ENCODE measurements around the gene THY1.
A peak's percentile ranks its signal among the peaks of the same experiment; 100 is the strongest.
"Not testable (repeated sequence)": the region's sequence is repeated elsewhere in the genome, so short reads cannot be mapped to it uniquely, and the experiment has no call there.

The THY1 gene

DNA sequence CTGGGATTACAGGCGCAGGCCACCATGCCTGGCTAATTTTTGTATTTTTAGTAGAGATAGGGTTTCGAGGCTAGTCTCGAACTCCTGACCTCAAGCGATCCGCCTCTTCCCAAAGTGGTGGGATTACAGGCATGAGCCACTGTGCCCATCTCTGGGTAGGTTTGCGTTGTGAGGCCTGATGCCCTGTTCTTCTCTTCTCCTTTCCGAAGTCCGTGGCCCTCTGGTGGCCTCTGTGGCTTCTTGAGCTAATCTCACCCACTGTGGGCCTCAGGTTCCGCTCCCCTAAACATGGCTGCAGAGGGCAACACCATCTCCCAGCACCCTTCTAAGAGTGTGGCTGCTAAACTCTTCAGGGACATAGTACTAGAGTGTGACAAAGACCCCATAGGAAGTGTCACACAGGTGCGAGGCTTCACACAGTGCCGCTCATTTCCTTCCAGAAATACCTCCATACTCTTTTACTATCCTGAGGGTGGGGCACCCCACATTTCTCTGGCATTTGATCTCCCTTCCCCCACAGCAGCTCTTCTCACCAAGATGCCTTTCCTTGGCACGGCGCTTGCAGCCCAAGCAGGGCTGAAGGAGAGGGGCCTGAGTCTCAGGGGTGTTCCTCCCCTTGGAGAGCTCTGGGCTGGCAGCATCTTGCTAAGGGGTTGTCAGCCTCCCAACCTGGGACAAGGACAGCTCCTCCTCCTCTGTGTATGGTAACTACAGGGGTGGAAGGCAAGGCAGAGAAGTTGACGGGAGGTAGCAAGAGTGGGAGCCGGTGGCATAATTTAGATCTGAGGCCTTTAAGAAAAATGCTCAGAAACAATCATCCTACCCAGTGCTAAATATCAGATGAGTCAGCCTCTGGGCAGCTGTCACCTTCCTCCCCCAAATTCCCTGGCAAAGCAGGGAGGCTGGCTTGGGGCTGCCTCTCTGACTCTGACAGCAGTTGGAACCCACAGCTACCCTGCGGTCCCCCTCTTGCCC, 6.1 kb downstream of the THY1 start:
- H3K27ac ChIP-seq (ENCODE audit: low read depth, low read length) = peak overlapping the region; percentile 43
- H3K4me1 ChIP-seq (ENCODE audit: control insufficient read depth, insufficient read depth, low read length) = peaks cover 32% of the 10 kb centered on the region
- peaks cover 36% of the 10 kb centered on the region for H3K36me3 ChIP-seq (ENCODE audit: control insufficient read depth, insufficient read depth, low read length)
- H3K9me3 ChIP-seq (ENCODE audit: control insufficient read depth, insufficient read depth, low read length) = no peaks in the 10 kb centered on the region
- no peak overlapping the region for H3K9ac ChIP-seq (ENCODE audit: low read depth, low read length)
- H3K27me3 ChIP-seq (ENCODE audit: control insufficient read depth, insufficient read depth, low read length) = no peaks in the 10 kb centered on the region
- no peak overlapping the region for H3K4me3 ChIP-seq (ENCODE audit: low read depth, low read length)

DNA sequence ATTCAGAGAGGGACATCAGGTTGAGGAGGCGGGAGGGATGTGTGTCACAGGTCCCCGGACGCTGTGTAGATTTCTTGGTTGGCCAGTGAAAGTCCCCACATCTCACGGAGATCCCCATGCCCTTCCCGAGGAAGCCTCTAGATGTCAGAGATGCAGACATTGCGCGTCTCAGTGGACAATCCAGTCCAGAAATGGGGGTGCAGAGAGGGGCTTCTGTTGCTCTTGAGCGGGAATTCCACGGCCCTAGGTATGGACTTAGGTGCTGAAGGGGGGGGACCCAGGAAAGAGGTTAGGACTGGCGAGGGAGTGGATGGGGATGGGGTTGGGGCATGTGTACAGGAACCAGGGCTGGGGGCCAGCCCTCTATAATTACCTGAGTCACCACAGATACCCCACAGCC, 7.0 kb downstream of the THY1 start:
- no peak overlapping the region for H3K27ac ChIP-seq (ENCODE audit: low read depth, low read length)
- no peak overlapping the region for H3K9ac ChIP-seq (ENCODE audit: low read depth, low read length)
- no peaks in the 10 kb centered on the region for H3K27me3 ChIP-seq (ENCODE audit: control insufficient read depth, insufficient read depth, low read length)
- H3K9me3 ChIP-seq (ENCODE audit: control insufficient read depth, insufficient read depth, low read length) = no peaks in the 10 kb centered on the region
- peaks cover 34% of the 10 kb centered on the region for H3K36me3 ChIP-seq (ENCODE audit: control insufficient read depth, insufficient read depth, low read length)
- H3K4me1 ChIP-seq (ENCODE audit: control insufficient read depth, insufficient read depth, low read length) = peaks cover 25% of the 10 kb centered on the region
- H3K4me3 ChIP-seq (ENCODE audit: low read depth, low read length) = no peak overlapping the region

DNA sequence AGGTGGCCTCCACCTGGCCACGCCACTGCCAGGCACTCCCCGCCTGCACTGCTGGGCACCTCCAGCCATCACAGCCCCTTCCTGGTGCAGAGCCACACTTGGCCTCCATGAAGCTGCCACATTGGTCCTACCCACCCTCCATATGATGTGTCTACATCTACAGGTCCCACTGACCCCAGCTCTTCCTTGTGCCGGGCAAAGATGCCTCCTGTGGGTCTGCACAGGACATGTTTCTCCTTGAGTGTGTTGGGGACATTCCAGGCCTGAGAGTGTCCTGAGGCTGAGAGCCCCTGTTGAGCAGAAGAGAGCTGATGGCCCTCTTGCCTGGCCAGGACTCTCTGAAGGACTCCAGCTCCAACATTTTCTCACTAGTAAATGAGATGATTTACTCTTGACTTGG, 7.5 kb downstream of the THY1 start:
- Histone ChIP-seq H3K36me3 (ENCODE audit: control insufficient read depth, insufficient read depth, low read length) (peaks cover 30% of the 10 kb centered on the region), H3K9ac (ENCODE audit: low read depth, low read length) (no peak overlapping the region), H3K4me3 (ENCODE audit: low read depth, low read length) (no peak overlapping the region), H3K4me1 (ENCODE audit: control insufficient read depth, insufficient read depth, low read length) (peaks cover 20% of the 10 kb centered on the region), H3K27me3 (ENCODE audit: control insufficient read depth, insufficient read depth, low read length) (no peaks in the 10 kb centered on the region), H3K9me3 (ENCODE audit: control insufficient read depth, insufficient read depth, low read length) (no peaks in the 10 kb centered on the region), H3K27ac (ENCODE audit: low read depth, low read length) (no peak overlapping the region)

DNA sequence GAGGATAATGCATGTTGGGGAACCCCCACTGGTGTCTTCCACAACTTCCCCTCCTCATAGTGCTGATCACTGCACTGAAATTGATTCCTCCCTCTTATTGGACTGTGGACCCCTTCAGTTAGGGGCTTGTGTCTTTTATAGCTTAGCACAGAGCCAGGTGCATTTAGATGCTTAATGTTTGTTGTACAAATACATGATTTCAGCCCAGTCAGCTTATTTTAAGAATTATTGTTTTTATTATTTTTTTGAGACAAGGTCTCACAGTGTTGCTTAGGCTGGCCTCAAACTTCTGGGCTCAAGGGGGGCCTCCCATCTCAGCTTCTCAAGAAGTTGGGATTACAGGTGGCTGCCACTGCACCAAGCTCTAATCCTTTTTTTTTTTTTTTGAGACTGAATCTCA, 8.2 kb downstream of the THY1 start:
- Histone ChIP-seq H3K9me3 (ENCODE audit: control insufficient read depth, insufficient read depth, low read length) (no peaks in the 10 kb centered on the region), H3K4me1 (ENCODE audit: control insufficient read depth, insufficient read depth, low read length) (peaks cover 13% of the 10 kb centered on the region), H3K27me3 (ENCODE audit: control insufficient read depth, insufficient read depth, low read length) (no peaks in the 10 kb centered on the region), H3K27ac (ENCODE audit: low read depth, low read length) (no peak overlapping the region), H3K9ac (ENCODE audit: low read depth, low read length) (no peak overlapping the region), H3K4me3 (ENCODE audit: low read depth, low read length) (no peak overlapping the region), H3K36me3 (ENCODE audit: control insufficient read depth, insufficient read depth, low read length) (peaks cover 22% of the 10 kb centered on the region)

DNA sequence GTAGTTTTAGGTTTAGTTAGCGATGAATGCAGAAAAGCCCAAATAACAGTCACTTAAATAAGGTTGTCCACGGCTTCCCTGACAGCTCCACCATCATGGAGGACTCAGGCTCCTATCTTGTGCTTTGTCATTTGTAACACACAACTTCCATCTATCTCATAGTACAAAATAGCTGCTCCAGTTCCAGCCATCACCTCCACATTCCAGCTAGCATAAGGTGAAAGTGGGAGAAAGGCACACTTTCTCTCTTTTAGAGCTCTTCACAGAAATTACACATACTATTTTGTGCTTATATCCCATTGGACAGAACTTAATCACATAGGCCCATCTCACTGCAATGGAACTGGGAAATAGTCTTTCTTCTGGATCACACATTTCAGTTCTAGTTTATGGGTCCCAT, 8.7 kb downstream of the THY1 start:
- H3K27ac ChIP-seq (ENCODE audit: low read depth, low read length) = no peak overlapping the region
- no peak overlapping the region for H3K9ac ChIP-seq (ENCODE audit: low read depth, low read length)
- no peak overlapping the region for H3K4me3 ChIP-seq (ENCODE audit: low read depth, low read length)
- no peaks in the 10 kb centered on the region for H3K9me3 ChIP-seq (ENCODE audit: control insufficient read depth, insufficient read depth, low read length)
- peaks cover 18% of the 10 kb centered on the region for H3K36me3 ChIP-seq (ENCODE audit: control insufficient read depth, insufficient read depth, low read length)
- H3K27me3 ChIP-seq (ENCODE audit: control insufficient read depth, insufficient read depth, low read length) = no peaks in the 10 kb centered on the region
- H3K4me1 ChIP-seq (ENCODE audit: control insufficient read depth, insufficient read depth, low read length) = peaks cover 13% of the 10 kb centered on the region

DNA sequence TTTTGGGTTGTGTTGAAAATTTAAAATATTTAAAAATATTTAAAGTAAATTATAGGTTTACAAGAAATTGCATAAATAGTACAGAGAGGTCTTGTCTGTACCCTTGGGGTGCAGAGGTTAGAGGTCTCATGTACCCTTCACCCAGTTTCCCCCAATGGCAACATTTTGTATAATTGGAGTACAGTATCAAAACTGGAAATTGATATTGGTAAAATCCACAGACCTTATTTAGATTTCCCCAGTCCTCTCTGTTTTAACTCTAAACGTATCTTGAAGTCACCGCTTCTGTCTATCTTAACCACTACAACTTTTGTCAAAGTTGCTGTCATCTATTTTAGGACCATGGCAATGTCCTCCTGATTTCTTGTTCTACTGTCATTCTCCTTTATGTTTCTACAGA, 10.9 kb downstream of the THY1 start:
- no peak overlapping the region for H3K4me3 ChIP-seq (ENCODE audit: low read depth, low read length)
- no peaks in the 10 kb centered on the region for H3K9me3 ChIP-seq (ENCODE audit: control insufficient read depth, insufficient read depth, low read length)
- H3K9ac ChIP-seq (ENCODE audit: low read depth, low read length) = no peak overlapping the region
- no peak overlapping the region for H3K27ac ChIP-seq (ENCODE audit: low read depth, low read length)
- H3K27me3 ChIP-seq (ENCODE audit: control insufficient read depth, insufficient read depth, low read length) = no peaks in the 10 kb centered on the region
- H3K36me3 ChIP-seq (ENCODE audit: control insufficient read depth, insufficient read depth, low read length) = no peaks in the 10 kb centered on the region
- H3K4me1 ChIP-seq (ENCODE audit: control insufficient read depth, insufficient read depth, low read length) = peaks cover 2% of the 10 kb centered on the region; the same call in 1 of the 2 replicates

DNA sequence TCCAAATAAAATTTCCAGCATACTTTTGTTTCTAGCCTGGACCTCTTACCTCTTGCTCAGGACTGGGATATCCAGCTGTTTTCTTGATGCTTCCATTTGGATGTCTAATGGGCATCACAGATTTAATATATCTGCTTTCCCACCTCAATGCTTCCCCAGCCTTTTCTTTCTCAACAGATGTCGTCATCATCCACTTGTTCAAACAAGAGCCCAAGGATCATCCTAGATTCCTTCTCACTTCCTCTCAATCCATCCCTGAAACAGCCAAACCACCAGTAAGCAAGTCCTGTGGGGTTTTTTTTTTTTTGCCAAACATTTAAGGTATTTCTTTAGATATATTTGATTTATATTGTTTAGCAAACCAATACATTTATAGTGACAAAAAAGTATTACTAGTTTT, 12.5 kb downstream of the THY1 start:
- no peaks in the 10 kb centered on the region for H3K27me3 ChIP-seq (ENCODE audit: control insufficient read depth, insufficient read depth, low read length)
- H3K9me3 ChIP-seq (ENCODE audit: control insufficient read depth, insufficient read depth, low read length) = no peaks in the 10 kb centered on the region
- no peaks in the 10 kb centered on the region for H3K4me1 ChIP-seq (ENCODE audit: control insufficient read depth, insufficient read depth, low read length)
- H3K9ac ChIP-seq (ENCODE audit: low read depth, low read length) = no peak overlapping the region
- no peak overlapping the region for H3K27ac ChIP-seq (ENCODE audit: low read depth, low read length)
- no peaks in the 10 kb centered on the region for H3K36me3 ChIP-seq (ENCODE audit: control insufficient read depth, insufficient read depth, low read length)
- H3K4me3 ChIP-seq (ENCODE audit: low read depth, low read length) = no peak overlapping the region

DNA sequence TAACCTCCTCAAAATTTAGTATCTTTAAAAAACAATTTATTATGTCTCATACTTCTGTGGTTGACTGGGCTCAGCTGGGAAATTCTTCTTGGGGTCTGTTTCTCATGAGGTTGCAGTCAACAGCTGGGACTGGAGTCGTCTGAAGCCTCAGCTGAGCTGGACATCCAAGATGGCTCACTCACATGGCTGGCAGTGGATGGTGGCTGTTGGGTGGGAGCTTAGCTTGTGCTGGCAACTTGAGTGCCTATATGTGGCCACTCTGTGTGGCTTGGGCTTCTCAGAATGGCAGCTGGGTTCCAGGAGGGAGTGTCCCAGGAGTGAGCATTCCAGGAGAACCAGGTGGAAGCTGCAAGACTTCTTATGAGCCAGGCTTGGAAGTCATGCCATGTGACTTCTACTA, 13.2 kb downstream of the THY1 start:
- Histone ChIP-seq H3K27ac (ENCODE audit: low read depth, low read length) (no peak overlapping the region), H3K4me1 (ENCODE audit: control insufficient read depth, insufficient read depth, low read length) (no peaks in the 10 kb centered on the region), H3K9ac (ENCODE audit: low read depth, low read length) (no peak overlapping the region), H3K9me3 (ENCODE audit: control insufficient read depth, insufficient read depth, low read length) (no peaks in the 10 kb centered on the region), H3K4me3 (ENCODE audit: low read depth, low read length) (no peak overlapping the region), H3K27me3 (ENCODE audit: control insufficient read depth, insufficient read depth, low read length) (no peaks in the 10 kb centered on the region), H3K36me3 (ENCODE audit: control insufficient read depth, insufficient read depth, low read length) (no peaks in the 10 kb centered on the region)

DNA sequence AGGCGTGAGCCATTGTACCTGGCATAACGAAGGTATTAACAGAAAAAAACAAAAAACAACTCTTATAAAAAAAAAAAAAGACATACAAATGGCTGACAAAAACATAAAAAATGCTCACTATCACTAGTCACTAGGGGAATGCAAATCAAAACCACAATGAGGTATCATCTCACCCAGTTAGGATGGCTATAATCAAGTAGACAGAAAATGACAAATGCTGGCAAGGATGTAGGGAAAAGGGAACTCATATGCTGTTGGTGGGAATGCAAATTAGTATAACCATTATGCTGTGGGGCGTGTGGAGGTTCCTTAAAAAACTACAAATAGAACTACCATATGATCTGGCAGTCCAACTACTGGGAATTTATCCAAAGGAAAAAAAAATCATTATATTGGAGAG, 17.0 kb downstream of the THY1 start:
- Histone ChIP-seq H3K4me1 (ENCODE audit: control insufficient read depth, insufficient read depth, low read length) (no peaks in the 10 kb centered on the region), H3K9ac (ENCODE audit: low read depth, low read length) (no peak overlapping the region), H3K27ac (ENCODE audit: low read depth, low read length) (no peak overlapping the region)

DNA sequence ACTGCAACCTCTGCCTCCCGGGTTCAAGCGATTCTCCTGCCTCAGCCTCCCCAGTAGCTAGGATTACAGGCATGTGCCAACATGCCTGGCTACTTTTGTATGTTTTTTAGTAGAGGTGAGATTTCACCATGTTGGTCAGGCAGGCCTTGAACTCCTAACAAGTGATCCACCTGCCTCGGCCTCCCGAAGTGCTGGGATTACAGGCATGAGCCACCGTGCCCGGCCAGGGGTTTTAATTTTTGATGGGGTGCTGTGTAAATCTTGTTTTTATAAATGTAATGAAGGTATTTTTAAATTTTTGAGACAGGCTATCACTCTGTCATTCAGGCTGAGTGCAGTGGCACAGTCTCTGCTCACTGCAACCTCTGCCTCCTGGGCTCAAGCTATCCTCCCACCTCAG, 17.5 kb downstream of the THY1 start:
- H3K36me3 ChIP-seq (ENCODE audit: control insufficient read depth, insufficient read depth, low read length); H3K27me3 ChIP-seq (ENCODE audit: control insufficient read depth, insufficient read depth, low read length); H3K4me3 ChIP-seq (ENCODE audit: low read depth, low read length); H3K9me3 ChIP-seq (ENCODE audit: control insufficient read depth, insufficient read depth, low read length); H3K9ac ChIP-seq (ENCODE audit: low read depth, low read length); H3K27ac ChIP-seq (ENCODE audit: low read depth, low read length); H3K4me1 ChIP-seq (ENCODE audit: control insufficient read depth, insufficient read depth, low read length): not testable (repeated sequence)

More for the DNA sequence above, 17.0 kb downstream of the THY1 start:
- Histone ChIP-seq H3K36me3 (ENCODE audit: control insufficient read depth, insufficient read depth, low read length) (no peaks in the 10 kb centered on the region), H3K4me3 (ENCODE audit: low read depth, low read length) (no peak overlapping the region), H3K9me3 (ENCODE audit: control insufficient read depth, insufficient read depth, low read length) (no peaks in the 10 kb centered on the region), H3K27me3 (ENCODE audit: control insufficient read depth, insufficient read depth, low read length) (no peaks in the 10 kb centered on the region)

DNA sequence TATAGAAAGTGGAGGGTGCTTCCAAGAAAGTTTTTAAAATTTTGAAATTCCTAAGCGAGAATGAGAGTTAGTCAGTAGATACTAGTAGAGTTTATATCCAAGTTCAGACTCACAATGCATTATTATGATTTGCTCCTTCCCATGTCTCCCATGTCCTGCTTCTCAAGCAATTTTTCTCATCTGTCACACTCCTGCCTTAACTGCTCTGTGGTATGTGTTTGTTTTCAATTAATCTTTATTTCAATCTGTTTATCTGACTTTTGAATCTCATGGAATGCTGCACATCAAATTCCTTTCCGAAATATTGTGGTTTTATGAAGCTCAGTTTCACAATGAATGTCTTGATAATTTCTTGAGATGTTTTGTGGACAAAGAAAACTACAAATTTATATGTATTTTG, 18.1 kb downstream of the THY1 start:
- no peak overlapping the region for H3K27ac ChIP-seq (ENCODE audit: low read depth, low read length)
- H3K9me3 ChIP-seq (ENCODE audit: control insufficient read depth, insufficient read depth, low read length) = no peaks in the 10 kb centered on the region
- H3K9ac ChIP-seq (ENCODE audit: low read depth, low read length) = no peak overlapping the region
- H3K4me3 ChIP-seq (ENCODE audit: low read depth, low read length) = no peak overlapping the region
- no peaks in the 10 kb centered on the region for H3K36me3 ChIP-seq (ENCODE audit: control insufficient read depth, insufficient read depth, low read length)
- no peaks in the 10 kb centered on the region for H3K4me1 ChIP-seq (ENCODE audit: control insufficient read depth, insufficient read depth, low read length)
- H3K27me3 ChIP-seq (ENCODE audit: control insufficient read depth, insufficient read depth, low read length) = no peaks in the 10 kb centered on the region
